Mucosa of descending colon (tissue), 3 donors: Measurements from ENCODE around the gene RPS19. TPM values are rescaled to one million over a fixed set of nuclear protein-coding genes. Genes with fewer than 3 reads are reported as not detected.

Experiments
- ATAC-seq: fragments of 200-7000 bp; cut with Tn5 transposase; one replicate; pipeline ENCODE4 v1.9.1; 2020; ENCODE audit warnings: mild to moderate bottlenecking, moderate library complexity
- DNase-seq, 3 donors: peaks; one replicate each; pipeline ENCODE4 v3.0.0-alpha.2; 2020
- H3K36me3 ChIP-seq: fragments of 200-600 bp; one replicate; pipeline ENCODE4 v1.8.0; 2021; ENCODE audit warnings: low read depth, mild to moderate bottlenecking
- H3K4me1 ChIP-seq: fragments of 200-600 bp; one replicate; pipeline ENCODE4 v1.8.0; 2021; ENCODE audit warnings: low read depth, mild to moderate bottlenecking
- H3K4me3 ChIP-seq: fragments of 200-600 bp; one replicate; pipeline ENCODE4 v1.8.0; 2021; ENCODE audit warnings: mild to moderate bottlenecking
- H3K9me3 ChIP-seq: fragments of 200-600 bp; one replicate; pipeline ENCODE4 v1.8.0; 2021; ENCODE audit warnings: mild to moderate bottlenecking
- intact Hi-C, 2 donors: fragments of 100-400 bp; cut with DNase I in 1 of 2; cut with micrococcal nuclease in 1 of 2; formaldehyde crosslinking; loops; one replicate each; pipeline versions ENCODE4 v1.11.0 to v1.11.1; 2022; cut with DNase I, micrococcal nuclease
- total RNA-seq, 3 donors: library from RNA; stranded (reverse); fragmentation: NEBNext Ultra II Directional in 2 of 3; extraction: Animal tissue kit (Norgen Biotek cat#: 25700) in 2 of 3; gene quantifications; one replicate each; pipeline versions ENCODE4 v1.2.1 to v1.2.4, GENCODE V29; 2021 to 2023
- TF ChIP-seq, protein P1 (sequence below): fragments of 200-600 bp; IDR thresholded peaks from one replicate; pipeline ENCODE4 v1.8.0; 2022; ENCODE audit warnings: antibody characterized with exemption, mild to moderate bottlenecking
- donor health status: DM: no; HTN: no; CAD: no; lungs with moderate emphysema.
- donor health status: DM: no; HTN: no; CAD: no.
- donor health status: DM: no; HTN: yes; CAD: no.

The RPS19 gene
- total RNA-seq, 3 donors from 2014 or later: 1,251 to 1,696 (median 1,572) TPM

DNA sequence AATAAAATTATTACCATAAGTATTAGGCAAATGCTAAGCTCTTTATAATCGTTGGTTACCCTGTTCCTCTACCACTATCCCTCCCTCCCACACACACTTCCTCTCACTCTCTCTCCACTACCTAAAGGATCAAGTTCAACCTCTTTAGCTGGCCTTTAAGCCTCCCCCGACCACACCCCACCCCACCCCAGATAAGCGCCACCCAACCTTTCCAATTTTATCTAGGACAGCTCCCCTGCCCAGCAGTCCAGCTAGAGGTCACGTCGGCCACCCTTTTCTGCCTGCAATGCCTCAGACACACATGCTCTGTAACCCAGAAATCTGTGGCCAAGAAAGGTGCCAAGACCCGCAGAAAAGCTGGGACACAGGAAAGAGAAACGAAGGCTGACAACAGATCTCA is 16.7 kb upstream of the RPS19 start:
- TF ChIP-seq, protein P1, sequence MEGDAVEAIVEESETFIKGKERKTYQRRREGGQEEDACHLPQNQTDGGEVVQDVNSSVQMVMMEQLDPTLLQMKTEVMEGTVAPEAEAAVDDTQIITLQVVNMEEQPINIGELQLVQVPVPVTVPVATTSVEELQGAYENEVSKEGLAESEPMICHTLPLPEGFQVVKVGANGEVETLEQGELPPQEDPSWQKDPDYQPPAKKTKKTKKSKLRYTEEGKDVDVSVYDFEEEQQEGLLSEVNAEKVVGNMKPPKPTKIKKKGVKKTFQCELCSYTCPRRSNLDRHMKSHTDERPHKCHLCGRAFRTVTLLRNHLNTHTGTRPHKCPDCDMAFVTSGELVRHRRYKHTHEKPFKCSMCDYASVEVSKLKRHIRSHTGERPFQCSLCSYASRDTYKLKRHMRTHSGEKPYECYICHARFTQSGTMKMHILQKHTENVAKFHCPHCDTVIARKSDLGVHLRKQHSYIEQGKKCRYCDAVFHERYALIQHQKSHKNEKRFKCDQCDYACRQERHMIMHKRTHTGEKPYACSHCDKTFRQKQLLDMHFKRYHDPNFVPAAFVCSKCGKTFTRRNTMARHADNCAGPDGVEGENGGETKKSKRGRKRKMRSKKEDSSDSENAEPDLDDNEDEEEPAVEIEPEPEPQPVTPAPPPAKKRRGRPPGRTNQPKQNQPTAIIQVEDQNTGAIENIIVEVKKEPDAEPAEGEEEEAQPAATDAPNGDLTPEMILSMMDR: no peak
- Histone ChIP-seq H3K4me1 (no peaks in the 10 kb centered on the region), H3K9me3 (no peaks in the 10 kb centered on the region), H3K36me3 (no peaks in the 10 kb centered on the region), H3K4me3 (no peak overlapping the region)
- intact Hi-C loops: no loop called here
- DNase-seq (no peak), ATAC-seq (no peak)

DNA sequence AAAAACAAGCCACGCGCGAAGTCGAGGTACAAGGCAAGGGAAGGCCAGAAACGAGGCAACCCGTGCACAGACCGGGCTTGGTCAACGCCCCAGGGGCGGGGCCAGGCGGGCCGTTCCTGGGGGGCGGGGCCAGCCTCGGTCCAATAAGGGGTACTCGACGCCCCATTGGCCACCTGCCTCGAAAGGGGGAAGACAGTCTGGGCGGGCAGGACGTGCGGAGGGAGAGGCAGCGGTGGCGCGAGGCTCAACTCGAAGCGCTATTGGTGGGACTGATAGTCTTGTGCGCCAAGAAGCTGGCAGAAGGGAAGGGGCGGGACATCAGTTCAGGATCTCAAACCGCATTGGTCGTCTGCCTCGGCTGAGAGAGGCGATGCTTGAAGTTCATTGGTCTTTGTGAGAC is 15.5 kb upstream of the RPS19 start, which contains the start of gene LYPD4:
Gene LYPD4, minus strand, starts transcription at position 83 of the 400 bp plus-strand sequence. CDS start 5,398 bp downstream, outside the sequence.
- TF ChIP-seq, protein P1: no peak
- H3K9me3 ChIP-seq: no peaks in the 10 kb centered on the region
- intact Hi-C loops: no loop called here
- H3K4me1 ChIP-seq: no peaks in the 10 kb centered on the region
- no peak within 1 kb of the TSS for H3K4me3 ChIP-seq
- ATAC-seq (no peak), DNase-seq (no peak)
- H3K36me3 ChIP-seq: no peaks in the 10 kb centered on the region

DNA sequence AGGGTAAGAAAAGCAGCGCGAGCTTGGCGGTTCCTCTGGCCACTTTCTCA is 15.2 kb upstream of the RPS19 start, which contains the start of gene DMRTC2:
Gene DMRTC2, plus strand, starts transcription at position 42 of the 50 bp plus-strand sequence. CDS start 2,387 bp downstream, outside the sequence.
- ATAC-seq (no peak), DNase-seq (no peak)
- Histone ChIP-seq H3K9me3 (no peaks in the 10 kb centered on the region), H3K4me3 (no peak within 1 kb of the TSS), H3K4me1 (no peaks in the 10 kb centered on the region), H3K36me3 (no peaks in the 10 kb centered on the region)
- intact Hi-C loops: no loop called here
- TF ChIP-seq, protein P1: no peak

DNA sequence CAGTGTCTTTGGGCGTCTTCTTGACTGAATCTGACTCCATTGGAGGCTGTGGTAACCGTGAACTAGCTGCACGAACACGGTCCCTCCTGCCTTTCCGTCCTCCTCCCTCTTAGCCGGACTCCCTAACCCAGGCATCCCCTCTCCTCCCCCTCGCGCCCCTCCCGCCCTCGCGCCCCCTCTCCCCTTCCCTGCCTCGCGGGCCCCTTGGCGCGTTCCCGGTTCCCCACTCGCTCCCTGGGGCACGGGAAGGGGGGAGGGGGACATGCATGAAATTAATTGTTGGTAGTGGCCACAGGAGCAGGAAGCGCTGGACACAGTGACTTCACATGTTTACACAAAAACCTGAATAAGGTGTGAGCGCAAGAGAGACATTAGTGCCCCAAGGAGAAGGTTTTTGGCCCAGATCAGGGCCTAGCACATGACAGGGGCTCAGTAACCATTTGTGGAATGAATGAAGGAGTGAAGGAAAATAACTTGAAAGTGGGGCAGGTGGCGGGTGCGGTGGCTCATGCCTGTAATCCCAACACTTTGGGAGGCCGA is 14.9 kb upstream of the RPS19 start:
- Histone ChIP-seq H3K9me3 (no peaks in the 10 kb centered on the region), H3K4me1 (no peaks in the 10 kb centered on the region), H3K4me3 (no peak overlapping the region), H3K36me3 (no peaks in the 10 kb centered on the region)
- no peak for ATAC-seq
- DNase-seq: no peak
- intact Hi-C loops: no loop called here
- TF ChIP-seq, protein P1: no peak

DNA sequence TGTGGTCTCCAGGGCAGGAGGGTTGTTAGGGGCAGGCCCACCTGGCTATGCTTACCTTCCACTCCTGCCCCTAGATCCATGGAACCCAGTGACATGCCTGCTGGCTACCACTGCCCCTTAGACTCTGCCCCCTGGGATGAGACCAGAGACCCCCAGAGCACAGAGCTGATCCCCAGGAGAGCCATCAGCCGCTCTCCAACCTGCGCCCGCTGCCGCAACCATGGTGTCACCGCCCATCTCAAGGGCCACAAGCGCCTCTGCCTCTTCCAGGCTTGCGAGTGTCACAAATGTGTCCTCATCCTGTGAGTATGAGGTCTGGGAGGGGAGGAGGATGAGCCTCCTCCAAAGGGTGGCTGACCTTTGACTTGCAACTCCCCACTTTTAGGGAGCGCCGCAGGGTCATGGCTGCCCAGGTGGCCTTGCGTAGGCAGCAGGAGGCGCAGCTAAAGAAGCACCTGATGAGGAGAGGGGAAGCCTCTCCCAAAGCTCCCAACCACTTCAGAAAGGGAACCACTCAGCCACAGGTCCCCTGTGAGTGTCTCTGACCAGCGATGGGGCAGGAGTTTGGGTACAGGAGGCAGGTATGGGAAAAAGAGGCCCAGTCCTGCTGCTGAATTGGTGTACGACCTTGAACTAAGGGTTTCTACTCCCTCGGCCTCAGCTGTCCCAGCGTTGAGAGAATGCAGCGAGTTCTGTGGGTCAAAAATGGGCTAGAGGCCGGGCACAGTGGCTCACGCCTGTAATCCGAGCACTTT is 12.5 kb upstream of the RPS19 start:
- TF ChIP-seq, protein P1: no peak
- no peak for ATAC-seq
- no peak overlapping the region for H3K4me3 ChIP-seq
- no peaks in the 10 kb centered on the region for H3K4me1 ChIP-seq
- intact Hi-C loops: no loop called here
- DNase-seq: no peak
- H3K36me3 ChIP-seq: no peaks in the 10 kb centered on the region
- H3K9me3 ChIP-seq: no peaks in the 10 kb centered on the region

DNA sequence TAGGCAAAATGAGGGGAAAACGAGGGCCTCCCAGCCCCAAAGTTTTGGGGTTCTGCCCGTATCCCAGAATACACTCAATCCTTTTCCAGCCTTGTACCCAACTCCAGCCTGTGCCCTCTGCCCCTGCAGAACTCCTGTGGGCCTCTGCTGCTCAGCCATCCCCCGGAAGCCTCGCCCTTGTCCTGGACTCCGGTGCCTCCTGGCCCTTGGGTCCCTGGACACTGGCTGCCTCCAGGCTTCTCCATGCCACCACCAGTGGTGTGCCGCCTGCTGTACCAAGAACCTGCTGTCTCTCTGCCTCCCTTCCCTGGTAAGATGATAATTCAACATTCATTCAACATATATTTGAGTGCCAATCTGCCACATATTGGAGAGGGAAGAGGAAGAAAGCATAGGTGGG is 11.4 kb upstream of the RPS19 start:
- no peak for DNase-seq
- H3K4me1 ChIP-seq: no peaks in the 10 kb centered on the region
- ATAC-seq: no peak
- TF ChIP-seq, protein P1: no peak
- intact Hi-C loops: no loop called here
- H3K36me3 ChIP-seq: no peaks in the 10 kb centered on the region
- no peaks in the 10 kb centered on the region for H3K9me3 ChIP-seq
- H3K4me3 ChIP-seq: no peak overlapping the region
